Thyroid gland (tissue), 4 donors: ENCODE results near the gene RHBDD1. TPM values are rescaled to one million over a fixed set of nuclear protein-coding genes. Genes with fewer than 3 reads are reported as not detected.

Source experiments
- DNase-seq, 2 donors: peaks; one replicate each; pipeline ENCODE4 v3.0.0-alpha.2; 2019
- H3K27ac ChIP-seq, 3 donors: fragments of 200-600 bp; sonication (generic); 1 replicate in 2 of 3; 2 replicates in 1 of 3; pipeline ENCODE4 v1.5.1; 2016 to 2019; ENCODE audit warnings: mild to moderate bottlenecking in 1 of 3, moderate library complexity in 1 of 3
- H3K27me3 ChIP-seq: fragments of 200-600 bp; sonication (generic); one replicate; pipeline ENCODE4 v1.5.1; 2019
- H3K36me3 ChIP-seq, 2 donors: fragments of 200-600 bp; sonication (generic); one replicate each; pipeline ENCODE4 v1.5.1; 2016 to 2019
- H3K4me1 ChIP-seq, 2 donors: fragments of 200-600 bp; sonication (generic); one replicate each; pipeline ENCODE4 v1.5.1; 2017 to 2019
- H3K4me3 ChIP-seq, 3 donors: fragments of 200-600 bp; sonication (generic); replicated peaks in 1 of 3; 1 replicate in 2 of 3; 2 replicates in 1 of 3; pipeline ENCODE4 v1.5.1; 2016; ENCODE audit warnings: mild to moderate bottlenecking in 1 of 3
- H3K9me3 ChIP-seq: fragments of 200-600 bp; sonication (generic); one replicate; pipeline ENCODE4 v1.5.1; 2017
- CTCF ChIP-seq, 6 experiments: fragments of 200-600 bp in 3 of 6; fragments of 450-650 bp in 3 of 6; sonication (generic) in 3 of 6; IDR thresholded peaks; one replicate each; pipeline ENCODE4 v1.5.1; 2016 to 2019; ENCODE audit warnings: antibody characterized with exemption in 6 of 6, mild to moderate bottlenecking in 2 of 6, inconsistent platforms in 1 of 6, moderate library complexity in 1 of 6
- POLR2A ChIP-seq, 2 donors: fragments of 450-650 bp; IDR thresholded peaks; one replicate each; pipeline ENCODE4 v1.6.1; 2017; ENCODE audit warnings: antibody characterized with exemption in 2 of 2, mild to moderate bottlenecking in 2 of 2, moderate library complexity in 1 of 2
- WGBS, 2 donors: methylation state at CpG; one replicate each; pipeline ENCODE4 v1.1.5; 2017; 5-methylcytosine and 5-hydroxymethylcytosine counted together
- intact Hi-C: fragments of 100-400 bp; cut with DNase I; formaldehyde crosslinking; loops from one replicate; pipeline ENCODE4 v1.15.1; 2023
- total RNA-seq, 4 donors: library from RNA; depleted of rRNA; stranded (reverse); fragments of >200 nt; gene quantifications; one replicate each; pipeline ENCODE4 v1.2.3, GENCODE V29; 2016

Gene RHBDD1
- total RNA-seq, 4 donors from 2014 or later, result 17.2 to 36.5 (median 26.2) TPM

GRCh38 chr2:226953206-226953605 is 117.4 kb downstream of the RHBDD1 start:
- Histone ChIP-seq H3K9me3 (no peaks in the 10 kb centered on the region), H3K4me1 (no peaks in the 10 kb centered on the region), H3K4me3 (no peak overlapping the region), H3K27ac (no peak overlapping the region), H3K36me3 (no peaks in the 10 kb centered on the region), H3K27me3 (no peaks in the 10 kb centered on the region)
- no peak for DNase-seq
- intact Hi-C loops, result no loop called here
- TF ChIP-seq POLR2A (IDR thresholded peaks at IDR 0.05), result no peak
- TF ChIP-seq CTCF (IDR thresholded peaks at IDR 0.05), result no peak
- WGBS, 2 donors, result 82 to 83% methylated on average over 3 of the region's 3 CpGs

GRCh38 chr2:226953826-226954225 is 118.0 kb downstream of the RHBDD1 start:
- Histone ChIP-seq H3K9me3 (no peaks in the 10 kb centered on the region), H3K4me3 (no peak overlapping the region), H3K4me1 (no peaks in the 10 kb centered on the region), H3K27ac (no peak overlapping the region), H3K36me3 (no peaks in the 10 kb centered on the region), H3K27me3 (no peaks in the 10 kb centered on the region)
- intact Hi-C loops, result no loop called here
- no peak for TF ChIP-seq POLR2A (IDR thresholded peaks at IDR 0.05)
- TF ChIP-seq CTCF (IDR thresholded peaks at IDR 0.05), result no peak
- 92 to 98% methylated on average over 6 of the region's 6 CpGs for WGBS, 2 donors
- DNase-seq, result no peak

- TF ChIP-seq POLR2A (IDR thresholded peaks at IDR 0.05) (no peak), CTCF (IDR thresholded peaks at IDR 0.05) (no peak)
- Histone ChIP-seq H3K27ac (no peak overlapping the region), H3K4me3 (no peak overlapping the region), H3K27me3 (no peaks in the 10 kb centered on the region), H3K9me3 (no peaks in the 10 kb centered on the region), H3K4me1 (no peaks in the 10 kb centered on the region), H3K36me3 (no peaks in the 10 kb centered on the region)
- intact Hi-C loops, result no loop called here
- no peak for DNase-seq
- 62 to 63% methylated on average over 1 of the region's 1 CpG for WGBS, 2 donors
These were observed 120.8 kb downstream of the RHBDD1 start for GRCh38 chr2:226956659-226957058.

DNA sequence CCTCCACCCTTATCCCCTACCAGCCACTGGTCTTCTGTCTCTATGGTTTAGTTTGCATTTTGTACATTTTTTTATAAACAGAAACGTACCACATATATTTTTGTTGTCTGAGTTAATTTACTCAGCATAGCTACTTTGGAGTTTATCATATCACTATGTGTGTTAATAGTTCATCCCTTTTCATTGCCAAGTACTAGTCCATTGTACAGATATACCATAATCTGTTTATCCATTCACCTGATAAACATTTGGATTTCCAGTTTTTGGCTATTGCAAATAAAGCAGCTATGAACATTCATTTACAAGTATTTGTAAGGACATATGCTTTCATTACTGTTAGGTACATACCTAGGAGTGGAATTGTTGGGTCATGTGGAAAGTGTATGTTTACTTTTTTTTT is 123.6 kb downstream of the RHBDD1 start:
- H3K27me3 ChIP-seq, result no peaks in the 10 kb centered on the region
- 89 to 92% methylated on average over 1 of the region's 1 CpG for WGBS, 2 donors
- TF ChIP-seq POLR2A (IDR thresholded peaks at IDR 0.05), result no peak
- TF ChIP-seq CTCF (IDR thresholded peaks at IDR 0.05), result no peak

DNA sequence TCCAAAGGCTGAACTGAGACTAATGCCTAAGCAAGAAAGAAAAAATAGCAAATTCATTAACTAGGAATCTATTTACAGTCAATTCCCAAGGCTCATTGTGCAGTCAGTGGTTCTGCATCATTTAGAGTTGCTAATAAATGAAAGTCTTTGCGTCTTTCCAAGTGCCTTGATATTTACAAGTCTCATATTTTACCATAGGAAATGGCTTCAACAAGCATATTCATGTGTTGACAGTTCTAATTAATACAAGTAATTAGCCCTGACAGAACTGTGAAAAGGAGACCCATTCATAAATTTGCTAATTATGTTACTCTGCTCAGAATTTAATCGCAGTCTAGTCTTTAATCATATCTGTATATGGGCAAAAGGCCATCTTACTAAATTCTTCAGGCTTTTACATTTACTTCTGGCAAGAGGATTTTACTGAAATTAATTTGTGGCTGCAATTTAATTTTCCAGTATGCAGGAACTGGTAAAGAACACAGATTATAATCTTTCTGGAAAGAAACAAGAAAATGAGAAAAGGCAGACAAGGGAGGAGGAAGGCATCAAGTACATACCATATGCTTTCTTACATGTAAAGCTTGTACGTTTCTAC is 126.4 kb downstream of the RHBDD1 start:
- Histone ChIP-seq H3K27ac (no peak overlapping the region), H3K36me3 (no peaks in the 10 kb centered on the region), H3K9me3 (no peaks in the 10 kb centered on the region), H3K4me1 (no peaks in the 10 kb centered on the region), H3K4me3 (no peak overlapping the region), H3K27me3 (no peaks in the 10 kb centered on the region)
- DNase-seq, result no peak
- no peak for TF ChIP-seq CTCF (IDR thresholded peaks at IDR 0.05)
- no peak for TF ChIP-seq POLR2A (IDR thresholded peaks at IDR 0.05)
- WGBS, 2 donors, result 89 to 90% methylated on average over 3 of the region's 3 CpGs
- intact Hi-C loops, result no loop called here

More for the DNA sequence above, 123.6 kb downstream of the RHBDD1 start:
- no peak overlapping the region for H3K4me3 ChIP-seq
- H3K4me1 ChIP-seq, result no peaks in the 10 kb centered on the region
- intact Hi-C loops, result no loop called here
- H3K9me3 ChIP-seq, result no peaks in the 10 kb centered on the region
- no peak overlapping the region for H3K27ac ChIP-seq
- DNase-seq, result no peak
- H3K36me3 ChIP-seq, result no peaks in the 10 kb centered on the region
